SK-N-SH (cell line): ENCODE measurements around the gene STK38.

ENCODE experiments used
- CTCF ChIP-seq: fragments of 200-600 bp; sonication (generic); IDR thresholded peaks from 2 replicates; pipeline ENCODE4 v1.6.1; 2017; ENCODE audit warnings: antibody characterized with exemption, mild to moderate bottlenecking, moderate library complexity
- EP300 ChIP-seq, 2 experiments: IDR thresholded peaks; 2 replicates each; pipeline versions ENCODE4 v1.4.0 to v1.6.1; 2012; ENCODE audit warnings: borderline replicate concordance in 1 of 2, low read depth in 1 of 2, low read length in 1 of 2

DNA sequence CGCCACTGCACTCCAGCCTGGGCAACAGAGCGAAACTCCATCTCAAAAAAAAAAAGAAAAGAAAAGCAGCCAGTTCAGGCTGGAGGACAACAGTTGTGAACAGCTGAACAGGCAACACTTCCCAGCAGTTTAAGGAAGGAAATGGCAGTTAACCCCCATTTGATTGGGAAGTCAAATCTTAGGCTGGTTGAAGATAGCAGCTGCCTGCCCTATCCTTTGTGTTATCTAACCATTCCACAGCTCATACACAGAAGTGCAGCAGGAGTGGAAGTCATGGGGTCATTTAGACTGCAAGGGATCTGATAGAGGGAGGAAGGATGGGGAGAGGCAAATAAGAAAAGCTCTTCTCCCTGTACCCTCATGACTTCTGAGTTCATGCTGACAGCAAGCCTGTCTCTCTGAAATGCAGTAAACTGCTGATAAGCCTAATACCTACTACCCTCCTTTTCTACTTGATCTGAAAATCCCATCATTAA, 69.2 kb downstream of the STK38 start:
- TF ChIP-seq CTCF (no peak), EP300 (IDR thresholded peaks at IDR 0.05; ENCODE audit: borderline replicate concordance in 1 of 2, low read depth in 1 of 2, low read length in 1 of 2) (no peak)
